Psoas muscle (tissue), 8 donors: ENCODE data around the gene RASD1. TPM values are rescaled to one million over a fixed set of nuclear protein-coding genes. Genes with fewer than 3 reads are reported as not detected.
A peak's percentile ranks its signal among the peaks of the same experiment; 100 is the strongest.

Experiments
- ATAC-seq, 4 donors: fragments of 200-7000 bp; cut with Tn5 transposase; one replicate each; pipeline ENCODE4 v1.9.1; 2020; ENCODE audit warnings: moderate library complexity in 3 of 4, mild to moderate bottlenecking in 2 of 4
- DNase-seq, 2 donors: peaks; one replicate each; pipeline ENCODE4 v3.0.0-alpha.2; 2020
- H3K27ac ChIP-seq: fragments of 200-600 bp; one replicate; pipeline ENCODE4 v1.8.0; 2022
- H3K27me3 ChIP-seq, 3 donors: fragments of 200-600 bp in 1 of 3; one replicate each; pipeline versions ENCODE4 v1.6.1 to v1.8.0; 2013 to 2022; ENCODE audit warnings: low read length in 2 of 3, mild to moderate bottlenecking in 2 of 3, moderate library complexity in 1 of 3; ENCODE audit not compliant: insufficient read depth in 3 of 3
- H3K36me3 ChIP-seq, 2 donors: fragments of 200-600 bp in 1 of 2; one replicate each; pipeline versions ENCODE4 v1.6.1 to v1.8.0; 2013 to 2022; ENCODE audit warnings: low read depth in 1 of 2, mild to moderate bottlenecking in 1 of 2, moderate library complexity in 1 of 2; ENCODE audit not compliant: insufficient read depth in 1 of 2
- H3K4me1 ChIP-seq: fragments of 200-600 bp; one replicate; pipeline ENCODE4 v1.8.0; 2022
- H3K4me3 ChIP-seq: fragments of 200-600 bp; one replicate; pipeline ENCODE4 v1.8.0; 2022; ENCODE audit warnings: mild to moderate bottlenecking
- H3K9me3 ChIP-seq: fragments of 200-600 bp; one replicate; pipeline ENCODE4 v1.8.0; 2022
- WGBS, 3 donors: extraction: QIAGEN DNeasy Blood & Tissue Kit; methylation state at CpG; one replicate each; pipeline versions ENCODE4 v1.1.6 to v1.1.7; 2013; 5-methylcytosine and 5-hydroxymethylcytosine counted together
- intact Hi-C, 2 donors: fragments of 100-400 bp; cut with DNase I; formaldehyde crosslinking; loops; one replicate each; pipeline versions ENCODE4 v1.11.0 to v1.14.2; 2022
- polyA plus RNA-seq, 3 donors: library from polyadenylated mRNA; stranded (reverse); fragments of 200-250 nt; gene quantifications; one replicate each; pipeline ENCODE4 v1.2.3, GENCODE V29; 2013
- total RNA-seq, 4 donors: library from RNA; stranded (reverse); fragmentation: NEBNext Ultra II Directional in 2 of 4; extraction: Animal tissue kit (Norgen Biotek cat#: 25700) in 2 of 4; gene quantifications; one replicate each; pipeline versions ENCODE4 v1.2.1 to v1.2.4, GENCODE V29; 2021 to 2023
- TF ChIP-seq, protein P1 (sequence below): fragments of 200-600 bp; IDR thresholded peaks from one replicate; pipeline ENCODE4 v1.8.0; 2022; ENCODE audit warnings: antibody characterized with exemption
- donor health status: healthy with polysubstance abuse.
- donor health status: DM: no; HTN: no; CAD: no; lungs with moderate emphysema.
- donor health status: Bipolar disorder and iron deficiency.
- donor health status: healthy.
- donor health status: DM: yes; HTN: yes; CAD: no.
- donor health status: DM: no; HTN: no; CAD: no.
- donor health status: DM: no; HTN: no; CAD: no.
- donor health status: DM: yes; HTN: yes; CAD: no.

The RASD1 gene
- total and polyA plus RNA-seq, 7 donors: 4.4 to 436 (median 26.5) TPM

DNA sequence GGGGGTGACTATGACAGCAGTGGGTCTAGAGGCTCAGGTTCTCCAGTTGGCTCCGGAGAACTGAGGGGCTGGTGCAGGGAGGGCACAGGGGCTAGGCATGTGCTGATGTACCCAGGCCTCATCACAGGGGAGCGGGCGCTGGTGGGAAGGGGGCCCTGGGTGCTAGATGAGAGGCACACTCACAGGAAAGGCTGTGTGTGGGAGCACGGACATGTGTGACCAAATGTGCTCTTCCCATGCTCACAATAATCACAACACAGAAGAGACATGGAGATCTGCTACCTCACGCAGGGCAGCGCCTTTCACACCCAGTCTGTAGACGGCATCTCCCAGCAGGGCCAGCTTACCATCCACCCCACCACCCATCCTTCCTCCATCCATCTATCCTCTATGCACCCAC, 17.4 kb upstream of the RASD1 start:
- H3K27ac ChIP-seq: no peak overlapping the region
- no peaks in the 10 kb centered on the region for H3K27me3 ChIP-seq
- no peak for ATAC-seq
- TF ChIP-seq, protein P1, sequence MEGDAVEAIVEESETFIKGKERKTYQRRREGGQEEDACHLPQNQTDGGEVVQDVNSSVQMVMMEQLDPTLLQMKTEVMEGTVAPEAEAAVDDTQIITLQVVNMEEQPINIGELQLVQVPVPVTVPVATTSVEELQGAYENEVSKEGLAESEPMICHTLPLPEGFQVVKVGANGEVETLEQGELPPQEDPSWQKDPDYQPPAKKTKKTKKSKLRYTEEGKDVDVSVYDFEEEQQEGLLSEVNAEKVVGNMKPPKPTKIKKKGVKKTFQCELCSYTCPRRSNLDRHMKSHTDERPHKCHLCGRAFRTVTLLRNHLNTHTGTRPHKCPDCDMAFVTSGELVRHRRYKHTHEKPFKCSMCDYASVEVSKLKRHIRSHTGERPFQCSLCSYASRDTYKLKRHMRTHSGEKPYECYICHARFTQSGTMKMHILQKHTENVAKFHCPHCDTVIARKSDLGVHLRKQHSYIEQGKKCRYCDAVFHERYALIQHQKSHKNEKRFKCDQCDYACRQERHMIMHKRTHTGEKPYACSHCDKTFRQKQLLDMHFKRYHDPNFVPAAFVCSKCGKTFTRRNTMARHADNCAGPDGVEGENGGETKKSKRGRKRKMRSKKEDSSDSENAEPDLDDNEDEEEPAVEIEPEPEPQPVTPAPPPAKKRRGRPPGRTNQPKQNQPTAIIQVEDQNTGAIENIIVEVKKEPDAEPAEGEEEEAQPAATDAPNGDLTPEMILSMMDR: no peak
- no peaks in the 10 kb centered on the region for H3K36me3 ChIP-seq
- DNase-seq: peak in 1 of 2 donors; percentile 39
- no peak overlapping the region for H3K4me3 ChIP-seq
- WGBS, 3 donors: 97 to 99% (median 99%) methylated on average over 7 of the region's 7 CpGs
- intact Hi-C loops: no loop called here
- H3K4me1 ChIP-seq: no peaks in the 10 kb centered on the region
- no peaks in the 10 kb centered on the region for H3K9me3 ChIP-seq

GRCh38 chr17:17512866-17513265, 16.7 kb upstream of the RASD1 start:
- H3K27me3 ChIP-seq: no peaks in the 10 kb centered on the region
- TF ChIP-seq, protein P1: no peak
- H3K36me3 ChIP-seq: no peaks in the 10 kb centered on the region
- intact Hi-C loops: no loop called here
- H3K27ac ChIP-seq: no peak overlapping the region
- H3K9me3 ChIP-seq: no peaks in the 10 kb centered on the region
- DNase-seq (peak; percentile 4 to 18), ATAC-seq (no peak)
- WGBS, 3 donors: 94 to 99% (median 97%) methylated on average over 5 of the region's 5 CpGs
- H3K4me3 ChIP-seq: no peak overlapping the region
- H3K4me1 ChIP-seq: no peaks in the 10 kb centered on the region

GRCh38 chr17:17511881-17512858, 16.0 kb upstream of the RASD1 start:
- Histone ChIP-seq H3K27me3 (no peaks in the 10 kb centered on the region), H3K36me3 (no peaks in the 10 kb centered on the region), H3K4me1 (peaks cover 7% of the 10 kb centered on the region), H3K27ac (no peak overlapping the region), H3K9me3 (no peaks in the 10 kb centered on the region), H3K4me3 (no peak overlapping the region)
- DNase-seq (peak; percentile 65 to 72), ATAC-seq (peak; percentile 60 to 78 (median 62))
- WGBS, 3 donors: 81 to 87% (median 85%) methylated on average over 29 of the region's 29 CpGs
- TF ChIP-seq, protein P1: no peak
- intact Hi-C loops: no loop called here

- no peaks in the 10 kb centered on the region for H3K9me3 ChIP-seq
- no peak overlapping the region for H3K27ac ChIP-seq
- ATAC-seq (no peak), DNase-seq (peak; percentile 15 to 30)
- H3K4me3 ChIP-seq: no peak overlapping the region
- intact Hi-C loops: no loop called here
- WGBS, 3 donors: 79 to 82% (median 81%) methylated on average over 12 of the region's 12 CpGs
- TF ChIP-seq, protein P1: no peak
- H3K27me3 ChIP-seq: no peaks in the 10 kb centered on the region
- H3K36me3 ChIP-seq: no peaks in the 10 kb centered on the region
- peaks cover 15% of the 10 kb centered on the region for H3K4me1 ChIP-seq
These were observed 15.1 kb upstream of the RASD1 start for GRCh38 chr17:17511293-17511741.
